HG02610 (cell line): Measurements from ENCODE around the gene LRPAP1.

ENCODE experiments used
- ATAC-seq: cut with Tn5 transposase; IDR thresholded peaks from one replicate; pipeline ENCODE4 v1.9.1; 2021; ENCODE audit warnings: mild to moderate bottlenecking, moderate library complexity; ENCODE audit not compliant: unreplicated experiment

The LRPAP1 gene

DNA sequence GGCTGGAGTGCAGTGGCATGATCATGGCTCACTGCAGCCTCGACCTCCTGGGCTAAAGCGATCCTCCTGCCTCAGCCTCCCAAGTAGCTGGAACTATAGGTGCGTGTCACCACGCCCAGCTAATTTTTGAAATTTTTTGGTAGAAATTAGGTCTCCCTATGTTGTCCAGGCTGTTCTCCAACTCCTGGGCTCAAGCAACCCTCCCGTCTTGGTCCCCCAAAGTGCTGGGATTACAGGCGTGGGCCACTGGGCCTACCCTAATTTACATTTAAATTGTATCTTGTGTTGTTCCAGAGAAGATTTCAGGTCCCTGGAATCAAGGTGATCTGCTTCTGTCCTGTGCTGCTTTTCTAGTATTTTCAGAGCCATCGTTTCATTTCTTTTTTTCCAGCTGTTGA, 1.2 kb upstream of the LRPAP1 start:
- no peak for ATAC-seq

GRCh38 chr4:3532751-3533422, 665 bp upstream of the LRPAP1 start:
- ATAC-seq: peak; percentile 27

- no peak for ATAC-seq
These were observed 824 bp downstream of the LRPAP1 start for GRCh38 chr4:3531318-3531878.

GRCh38 chr4:3530663-3531254, 1.5 kb downstream of the LRPAP1 start:
- ATAC-seq: no peak

GRCh38 chr4:3530051-3530450, 2.2 kb downstream of the LRPAP1 start:
- no peak for ATAC-seq

- ATAC-seq: no peak
These were observed 2.9 kb downstream of the LRPAP1 start for GRCh38 chr4:3529363-3529762.

GRCh38 chr4:3527914-3528876, 4.0 kb downstream of the LRPAP1 start:
- ATAC-seq: no peak

GRCh38 chr4:3527101-3527913, 4.9 kb downstream of the LRPAP1 start:
- no peak for ATAC-seq

- ATAC-seq: no peak
These were observed 5.8 kb downstream of the LRPAP1 start for GRCh38 chr4:3526456-3526855.

DNA sequence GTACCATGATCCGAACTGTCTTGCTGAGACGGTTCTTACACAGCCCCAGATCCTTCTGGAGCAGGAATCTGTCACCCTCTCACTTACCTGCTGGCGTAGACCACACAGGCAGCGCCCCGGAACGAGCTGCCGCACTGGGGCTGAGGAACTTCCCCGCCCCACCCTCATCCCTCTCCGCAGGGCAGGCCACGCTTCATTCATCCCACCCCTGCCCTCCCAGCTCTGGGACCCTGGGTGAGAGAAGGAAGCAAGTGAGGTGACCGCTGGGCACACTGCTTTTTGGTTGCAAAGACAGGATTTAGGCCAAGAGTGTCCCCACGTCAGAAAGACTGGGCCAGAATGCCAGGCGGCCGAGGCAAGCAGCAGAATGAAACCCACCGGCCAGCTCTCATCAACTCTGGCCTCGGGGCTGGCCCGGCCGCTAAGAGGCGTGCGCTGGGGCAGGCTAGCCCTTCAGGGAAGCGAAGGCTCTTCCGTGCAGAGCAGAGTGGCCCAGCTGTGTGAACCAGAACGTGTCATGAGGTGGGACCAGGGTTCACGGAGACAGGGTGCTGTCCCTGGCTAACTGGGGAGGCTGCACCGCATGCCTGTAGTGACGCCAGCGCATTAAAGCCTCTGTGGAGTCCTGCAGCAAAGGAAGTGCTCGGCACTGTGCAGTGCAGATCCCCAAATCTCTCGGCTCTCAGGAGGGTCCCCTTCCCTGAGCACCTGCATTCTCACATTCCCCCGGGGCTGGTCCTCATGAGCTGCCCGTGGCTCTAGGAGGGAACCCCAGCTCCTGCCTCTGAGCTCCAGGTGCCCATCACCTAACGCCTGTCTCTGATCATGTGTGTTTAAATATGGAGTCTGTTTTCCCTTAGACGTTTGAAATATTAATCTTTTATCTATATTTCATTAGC, 6.4 kb downstream of the LRPAP1 start:
- no peak for ATAC-seq

DNA sequence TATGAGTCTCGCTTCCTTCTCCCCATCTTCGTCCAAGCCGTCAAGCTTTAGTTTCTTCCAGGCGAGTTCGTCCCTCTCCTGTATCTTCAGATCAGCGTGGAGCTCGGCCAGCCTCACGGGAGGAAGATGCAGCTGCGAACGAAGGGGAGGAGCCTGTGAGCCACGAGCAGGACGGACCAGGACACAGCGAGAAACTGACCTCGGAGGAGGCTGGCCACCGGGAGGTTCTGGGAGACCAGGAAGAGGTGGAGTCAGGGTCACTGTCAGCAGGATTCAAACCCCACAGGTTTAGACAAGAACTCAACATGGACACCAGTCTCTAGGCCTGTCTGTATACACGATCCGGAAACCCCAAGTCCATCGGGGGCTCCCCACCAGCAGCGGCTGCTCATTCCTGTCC, 7.3 kb downstream of the LRPAP1 start:
- no peak for ATAC-seq

GRCh38 chr4:3524349-3524748, 7.9 kb downstream of the LRPAP1 start:
- ATAC-seq: no peak

GRCh38 chr4:3523628-3524221, 8.5 kb downstream of the LRPAP1 start:
- no peak for ATAC-seq

DNA sequence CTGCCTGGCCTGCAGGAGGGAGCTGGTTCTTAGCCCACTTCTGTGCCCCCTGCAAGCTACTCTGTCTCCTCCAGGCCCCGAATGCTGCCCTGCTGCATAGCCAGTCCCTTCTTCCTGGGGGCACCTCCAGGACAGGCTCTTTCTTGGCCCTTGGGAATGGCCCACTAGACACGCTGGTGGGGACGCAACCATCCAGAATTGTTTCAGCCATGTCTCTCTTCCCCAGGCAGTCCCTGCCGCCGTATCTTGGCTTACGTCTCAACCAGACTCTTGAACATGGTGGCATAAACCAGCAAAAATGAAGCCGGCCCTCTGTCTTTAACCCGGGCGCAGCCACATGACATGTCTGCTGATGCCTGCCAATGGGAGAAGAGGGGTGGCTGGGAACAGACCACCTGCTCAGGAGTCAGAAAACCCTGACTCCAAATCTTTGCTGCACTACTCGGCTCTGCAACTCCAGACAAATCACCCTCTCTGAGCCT, 9.0 kb downstream of the LRPAP1 start:
- no peak for ATAC-seq

DNA sequence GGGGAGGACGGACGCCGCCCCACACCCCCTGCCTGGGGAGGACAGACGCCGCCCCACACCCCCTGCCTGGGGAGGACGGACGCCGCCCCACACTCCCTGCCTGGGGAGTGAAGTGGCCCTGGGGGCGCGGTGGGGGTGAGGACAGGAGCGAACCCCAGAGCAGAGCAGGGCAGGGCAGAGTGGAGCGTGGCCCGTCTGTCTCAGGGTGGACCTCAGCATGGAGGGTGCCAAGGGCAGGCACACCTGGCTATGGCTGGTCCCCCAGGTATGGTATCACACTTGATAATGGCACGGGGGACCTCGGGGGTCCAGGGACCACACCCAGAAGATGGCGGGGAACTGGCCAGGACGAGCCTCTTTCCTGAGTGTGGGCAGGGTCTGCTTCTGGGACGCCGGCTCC, 9.6 kb downstream of the LRPAP1 start:
- no peak for ATAC-seq

DNA sequence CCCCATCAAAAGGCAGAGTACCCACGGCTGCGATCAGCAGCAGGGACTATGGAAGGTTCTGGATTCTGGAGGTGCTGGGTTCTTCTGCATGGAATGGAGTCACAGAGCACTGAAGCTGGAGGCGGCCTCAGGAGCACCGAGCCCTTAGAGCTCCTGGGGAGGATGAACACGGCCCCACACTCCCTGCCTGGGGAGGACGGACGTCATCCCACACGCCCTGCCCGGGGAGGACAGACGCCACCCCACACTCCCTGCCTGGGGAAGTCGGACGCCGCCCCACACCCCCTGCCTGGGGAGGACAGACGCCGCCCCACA, 9.9 kb downstream of the LRPAP1 start:
- no peak for ATAC-seq

DNA sequence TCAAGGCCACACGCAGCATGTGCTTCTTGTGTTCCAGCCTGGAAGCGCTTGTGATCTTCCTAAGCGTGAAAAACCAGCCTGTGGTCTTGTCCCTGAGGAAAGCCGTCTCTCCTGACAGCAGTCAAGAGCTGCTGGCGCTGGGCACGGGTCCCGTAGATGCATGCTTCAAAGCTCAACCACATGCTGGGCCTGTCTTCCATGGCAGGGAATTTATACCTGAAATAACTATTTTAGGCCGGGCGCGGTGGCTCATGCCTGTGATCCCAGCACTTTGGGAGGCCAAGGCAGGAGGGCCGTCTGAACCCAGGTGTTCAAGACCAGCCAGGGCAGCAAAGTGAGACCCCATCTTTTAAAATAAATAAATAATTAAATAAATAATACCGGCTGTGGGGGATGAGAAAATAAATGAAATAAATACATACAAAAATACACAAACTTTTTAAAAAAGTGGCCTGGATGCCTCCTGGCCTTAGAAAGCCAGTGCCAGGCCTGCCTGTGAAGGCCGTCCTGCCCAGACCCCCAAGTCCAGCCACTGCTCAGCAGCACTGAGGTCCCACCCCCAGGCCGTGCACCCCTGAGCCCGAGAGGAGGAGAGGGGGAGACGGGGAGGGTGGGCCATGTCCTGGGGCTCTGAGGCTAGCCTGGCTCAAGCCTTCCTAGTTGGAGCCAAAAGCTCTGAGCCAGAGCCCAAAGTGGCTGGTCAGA, 10.4 kb downstream of the LRPAP1 start:
- ATAC-seq: no peak

DNA sequence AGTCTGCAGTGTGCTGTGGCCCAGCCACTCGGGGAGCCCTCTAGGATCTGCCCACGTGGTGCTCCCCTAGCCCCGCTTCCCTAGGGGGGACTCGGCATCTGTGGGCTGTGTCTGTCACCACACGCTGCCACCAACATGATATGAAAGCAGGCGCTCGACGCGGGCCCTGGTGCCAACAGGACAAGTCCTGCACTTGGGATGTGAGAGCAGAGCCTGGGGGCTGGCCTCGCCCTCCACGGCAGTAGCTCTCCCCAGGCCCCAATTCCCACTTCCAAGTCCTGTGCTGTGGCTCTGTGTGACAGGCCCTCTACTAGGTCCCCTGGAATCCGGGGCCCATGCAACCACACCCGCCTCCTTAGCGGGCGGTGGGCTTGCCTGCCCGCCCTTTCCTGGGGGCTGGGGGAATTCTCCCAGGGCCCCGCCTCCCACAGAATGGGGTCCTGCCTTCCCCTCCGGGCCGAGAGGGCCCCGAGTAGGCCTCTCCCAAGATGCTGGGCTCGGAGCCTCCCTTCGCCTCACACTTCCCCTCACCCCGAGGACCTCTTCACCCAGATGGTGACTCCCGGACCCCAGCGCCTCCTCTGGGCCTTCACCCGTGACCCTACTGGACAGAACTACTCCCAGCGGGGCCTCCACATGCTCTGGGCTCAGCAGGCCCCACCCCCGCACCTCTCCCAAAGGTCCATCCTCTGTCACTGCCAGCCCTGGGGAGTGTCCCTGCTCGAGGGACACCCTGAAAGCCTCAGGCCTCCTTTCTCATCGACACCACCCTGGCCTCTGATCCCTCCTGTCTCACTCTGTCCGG, 11.2 kb downstream of the LRPAP1 start:
- no peak for ATAC-seq
